Progenitor cell of endocrine pancreas (in vitro differentiated cells): ENCODE results near the gene KRT8. TPM values are rescaled to one million over a fixed set of nuclear protein-coding genes. Genes with fewer than 3 reads are reported as not detected.

ENCODE experiments used
- DNase-seq: peaks from one replicate; pipeline ENCODE4 v3.0.0; 2021; ENCODE audit warnings: low spot score; ENCODE audit not compliant: unreplicated experiment
- H3K27ac Mint-ChIP-seq: 2 replicates; pipeline ENCODE4 v1.8.0; 2021; ENCODE audit warnings: mild to moderate bottlenecking, moderate library complexity, mixed read lengths
- H3K27me3 Mint-ChIP-seq: 2 replicates; pipeline ENCODE4 v1.8.0; 2021; ENCODE audit warnings: mixed read lengths
- H3K36me3 Mint-ChIP-seq: 2 replicates; pipeline ENCODE4 v1.8.0; 2022; ENCODE audit warnings: mixed read lengths; ENCODE audit not compliant: insufficient read depth
- H3K4me1 Mint-ChIP-seq: 2 replicates; pipeline ENCODE4 v1.8.0; 2021; ENCODE audit warnings: low read depth, mixed read lengths
- H3K4me3 Mint-ChIP-seq: 2 replicates; pipeline ENCODE4 v1.8.0; 2021; ENCODE audit warnings: low read depth, mild to moderate bottlenecking, moderate library complexity, mixed read lengths
- H3K9me3 Mint-ChIP-seq: 2 replicates; pipeline ENCODE4 v1.8.0; 2021; ENCODE audit warnings: low read depth, mixed read lengths
- total RNA-seq: library from RNA; stranded (reverse); gene quantifications from 2 replicates; pipeline ENCODE4 v1.2.1, GENCODE V29; 2021
- TF ChIP-seq, protein P1 (sequence below): fragments of 200-600 bp; sonication (generic); IDR thresholded peaks from one replicate; pipeline ENCODE4 v1.5.0; 2021; ENCODE audit warnings: antibody characterized with exemption, mild to moderate bottlenecking; ENCODE audit not compliant: unreplicated experiment

The KRT8 gene
- total RNA-seq, 1 donor from 2014 or later: 1,180 TPM

DNA sequence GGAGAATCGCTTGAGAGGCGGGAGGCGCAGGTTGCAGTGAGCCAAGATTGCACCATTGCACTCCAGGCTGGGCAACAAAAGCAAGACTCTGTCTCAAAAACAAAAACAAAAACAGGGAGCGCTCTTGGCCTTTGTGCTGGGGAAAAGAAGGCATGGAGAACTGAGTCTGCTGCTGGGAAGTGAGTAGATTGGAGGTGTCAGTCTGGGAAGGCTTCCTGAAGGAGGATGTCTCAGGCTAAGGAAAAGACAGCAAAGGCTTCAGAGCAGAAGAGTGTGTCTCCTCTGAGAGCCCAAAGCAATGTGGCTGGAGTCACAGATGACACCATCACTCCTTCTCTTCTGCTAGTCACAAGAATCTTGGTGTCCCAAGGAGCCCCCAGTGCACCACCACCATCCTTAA is 23.1 kb upstream of the KRT8 start:
- Mint-ChIP-seq H3K27ac (peak overlapping the region; percentile 98), H3K4me3 (peak overlapping the region; percentile 19), H3K9me3 (no peaks in the 10 kb centered on the region), H3K36me3 (no peaks in the 10 kb centered on the region), H3K4me1 (peaks cover 41% of the 10 kb centered on the region), H3K27me3 (no peaks in the 10 kb centered on the region)
- no peak for DNase-seq
- TF ChIP-seq, protein P1, sequence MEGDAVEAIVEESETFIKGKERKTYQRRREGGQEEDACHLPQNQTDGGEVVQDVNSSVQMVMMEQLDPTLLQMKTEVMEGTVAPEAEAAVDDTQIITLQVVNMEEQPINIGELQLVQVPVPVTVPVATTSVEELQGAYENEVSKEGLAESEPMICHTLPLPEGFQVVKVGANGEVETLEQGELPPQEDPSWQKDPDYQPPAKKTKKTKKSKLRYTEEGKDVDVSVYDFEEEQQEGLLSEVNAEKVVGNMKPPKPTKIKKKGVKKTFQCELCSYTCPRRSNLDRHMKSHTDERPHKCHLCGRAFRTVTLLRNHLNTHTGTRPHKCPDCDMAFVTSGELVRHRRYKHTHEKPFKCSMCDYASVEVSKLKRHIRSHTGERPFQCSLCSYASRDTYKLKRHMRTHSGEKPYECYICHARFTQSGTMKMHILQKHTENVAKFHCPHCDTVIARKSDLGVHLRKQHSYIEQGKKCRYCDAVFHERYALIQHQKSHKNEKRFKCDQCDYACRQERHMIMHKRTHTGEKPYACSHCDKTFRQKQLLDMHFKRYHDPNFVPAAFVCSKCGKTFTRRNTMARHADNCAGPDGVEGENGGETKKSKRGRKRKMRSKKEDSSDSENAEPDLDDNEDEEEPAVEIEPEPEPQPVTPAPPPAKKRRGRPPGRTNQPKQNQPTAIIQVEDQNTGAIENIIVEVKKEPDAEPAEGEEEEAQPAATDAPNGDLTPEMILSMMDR: no peak

DNA sequence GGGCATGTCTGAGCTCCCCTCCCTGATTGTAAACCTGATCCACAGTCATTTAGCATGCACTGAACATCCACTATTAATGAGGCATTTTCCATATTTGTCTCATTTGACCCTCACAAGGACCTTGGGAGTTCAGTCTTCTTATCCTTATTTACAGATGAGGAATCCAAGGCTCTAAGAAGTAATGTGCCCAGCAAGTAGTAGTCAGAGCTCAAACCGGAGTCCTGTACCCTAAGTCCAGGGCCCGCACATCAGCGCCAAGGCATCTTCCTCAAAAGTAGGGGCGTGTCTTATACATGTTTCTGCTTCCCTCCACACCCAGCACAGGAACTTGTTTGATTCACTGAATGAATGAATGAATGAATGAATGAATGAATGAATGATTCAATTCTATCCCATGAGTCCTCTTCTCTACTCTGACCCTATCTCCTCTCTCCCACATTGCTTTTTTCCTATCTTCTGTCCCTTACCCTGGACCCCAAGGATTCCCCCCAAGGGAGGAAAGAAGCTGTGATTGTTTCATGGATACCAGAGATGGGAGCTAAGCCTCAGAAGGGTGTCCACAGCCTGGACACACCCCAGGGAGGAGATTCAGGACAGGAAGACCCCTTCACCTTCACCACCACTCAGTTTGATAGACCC is 21.8 kb upstream of the KRT8 start:
- Mint-ChIP-seq H3K27ac (peak overlapping the region; percentile 98), H3K4me1 (peaks cover 46% of the 10 kb centered on the region), H3K36me3 (no peaks in the 10 kb centered on the region), H3K27me3 (no peaks in the 10 kb centered on the region), H3K9me3 (no peaks in the 10 kb centered on the region), H3K4me3 (peak overlapping the region; percentile 56)
- TF ChIP-seq, protein P1: no peak
- no peak for DNase-seq

- no peak for DNase-seq
- Mint-ChIP-seq H3K4me1 (peaks cover 53% of the 10 kb centered on the region), H3K36me3 (no peaks in the 10 kb centered on the region), H3K27ac (peak overlapping the region; percentile 98), H3K4me3 (peak overlapping the region; percentile 56), H3K9me3 (no peaks in the 10 kb centered on the region), H3K27me3 (no peaks in the 10 kb centered on the region)
- TF ChIP-seq, protein P1: no peak
Observed at GRCh38 chr12:52925717-52926595, 21.1 kb upstream of the KRT8 start.

- Mint-ChIP-seq H3K4me3 (peak overlapping the region; percentile 47), H3K9me3 (no peaks in the 10 kb centered on the region), H3K27ac (peak overlapping the region; percentile 98), H3K27me3 (no peaks in the 10 kb centered on the region), H3K4me1 (peaks cover 61% of the 10 kb centered on the region), H3K36me3 (no peaks in the 10 kb centered on the region)
- no peak for DNase-seq
- TF ChIP-seq, protein P1: no peak
Observed at GRCh38 chr12:52924764-52925716, 20.2 kb upstream of the KRT8 start.
